ENCODE measurements around the gene ABCA2.
"Not testable (repeated sequence)": the region's sequence is repeated elsewhere in the genome, so short reads cannot be mapped to it uniquely, and the experiment has no call there.

DNA sequence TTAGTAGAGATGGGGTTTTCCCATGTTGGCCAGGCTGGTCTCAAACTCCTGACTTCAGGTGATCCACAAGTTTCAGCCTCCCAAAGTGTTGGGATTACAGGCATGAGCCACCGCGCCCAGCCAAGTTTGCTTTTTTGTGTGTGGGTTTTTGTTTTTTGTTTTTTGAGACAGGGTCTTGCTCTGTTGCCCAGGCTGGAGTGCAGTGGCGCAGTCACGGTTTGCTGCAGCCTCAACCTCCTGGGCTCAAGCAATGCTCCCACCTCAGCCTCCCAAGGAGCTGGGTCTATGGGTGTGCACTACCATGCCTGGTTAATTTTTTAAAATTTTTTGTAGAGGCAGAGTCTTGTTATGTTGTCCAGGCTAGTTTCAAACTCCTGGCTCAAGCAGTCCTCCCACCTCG lies 5.4 kb upstream of the ABCA2 start:
- TF ChIP-seq MAX (IDR thresholded peaks at IDR 0.05); CTCF (IDR thresholded peaks at IDR 0.05; ENCODE audit: low read depth, low read length, missing input control); EGR1 (IDR thresholded peaks at IDR 0.05; ENCODE audit: low read depth in 2 of 2); REST (IDR thresholded peaks at IDR 0.05); TAF1 (conservative IDR thresholded peaks at IDR 0.05); SP1 (IDR thresholded peaks at IDR 0.05); JUND (IDR thresholded peaks at IDR 0.05); GABPA (IDR thresholded peaks at IDR 0.05 in 1 of 2, conservative IDR thresholded peaks at IDR 0.05 in 1 of 2): not testable (repeated sequence)
- TF ChIP-seq, protein P1, sequence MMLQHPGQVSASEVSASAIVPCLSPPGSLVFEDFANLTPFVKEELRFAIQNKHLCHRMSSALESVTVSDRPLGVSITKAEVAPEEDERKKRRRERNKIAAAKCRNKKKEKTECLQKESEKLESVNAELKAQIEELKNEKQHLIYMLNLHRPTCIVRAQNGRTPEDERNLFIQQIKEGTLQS (IDR thresholded peaks at IDR 0.05) = not testable (repeated sequence)

Measured in liver (tissue), 3 donors.